Tibial nerve (tissue), 4 donors: ENCODE results near the gene OR2V2. TPM values are rescaled to one million over a fixed set of nuclear protein-coding genes. Genes with fewer than 3 reads are reported as not detected.
"Not testable (repeated sequence)": the region's sequence is repeated elsewhere in the genome, so short reads cannot be mapped to it uniquely, and the experiment has no call there.

Experiments used
- DNase-seq, 2 donors: peaks; one replicate each; pipeline ENCODE4 v3.0.0-alpha.2; 2019; ENCODE audit warnings: low spot score in 2 of 2
- H3K27ac ChIP-seq, 4 donors: fragments of 200-600 bp; sonication (generic) in 3 of 4; one replicate each; pipeline ENCODE4 v1.5.1; 2017 to 2019; ENCODE audit warnings: mild to moderate bottlenecking in 1 of 4
- H3K27me3 ChIP-seq, 2 donors: fragments of 200-600 bp; sonication (generic) in 1 of 2; one replicate each; pipeline versions ENCODE4 v1.5.1 to v1.6.0; 2017 to 2019
- H3K36me3 ChIP-seq, 3 donors: fragments of 200-600 bp; sonication (generic); one replicate each; pipeline ENCODE4 v1.5.1; 2018 to 2019
- H3K4me1 ChIP-seq, 4 donors: fragments of 200-600 bp; sonication (generic) in 3 of 4; one replicate each; pipeline ENCODE4 v1.5.1; 2017 to 2019
- H3K4me3 ChIP-seq, 4 donors: fragments of 200-600 bp; sonication (generic) in 3 of 4; one replicate each; pipeline ENCODE4 v1.5.1; 2017 to 2019; ENCODE audit warnings: mild to moderate bottlenecking in 1 of 4, moderate library complexity in 1 of 4
- H3K9me3 ChIP-seq, 4 donors: fragments of 200-600 bp; sonication (generic) in 3 of 4; one replicate each; pipeline ENCODE4 v1.5.1; 2017 to 2019
- EP300 ChIP-seq, 2 donors: sonication (generic); formaldehyde crosslinking; IDR thresholded peaks; one replicate each; pipeline ENCODE4 v1.6.1; 2017; ENCODE audit warnings: antibody characterized with exemption in 2 of 2, mild to moderate bottlenecking in 1 of 2
- POLR2A ChIP-seq, 2 donors: fragments of 450-650 bp; IDR thresholded peaks; one replicate each; pipeline ENCODE4 v1.6.1; 2017; ENCODE audit warnings: antibody characterized with exemption in 2 of 2, mild to moderate bottlenecking in 2 of 2, moderate library complexity in 2 of 2
- WGBS, 2 donors: methylation state at CpG; one replicate each; pipeline ENCODE4 v1.1.5; 2018; 5-methylcytosine and 5-hydroxymethylcytosine counted together
- total RNA-seq, 4 donors: library from RNA; depleted of rRNA; stranded (reverse); fragments of >200 nt; gene quantifications; one replicate each; pipeline ENCODE4 v1.1.0, GENCODE V29; 2016
- TF ChIP-seq, protein P1 (sequence below), 5 experiments: fragments of 200-600 bp in 3 of 5; fragments of 450-650 bp in 2 of 5; sonication (generic) in 3 of 5; IDR thresholded peaks; one replicate each; pipeline ENCODE4 v1.5.1; 2016 to 2019; ENCODE audit warnings: antibody characterized with exemption in 5 of 5, mild to moderate bottlenecking in 3 of 5, moderate library complexity in 2 of 5

Gene OR2V2
- total RNA-seq: not detected

DNA sequence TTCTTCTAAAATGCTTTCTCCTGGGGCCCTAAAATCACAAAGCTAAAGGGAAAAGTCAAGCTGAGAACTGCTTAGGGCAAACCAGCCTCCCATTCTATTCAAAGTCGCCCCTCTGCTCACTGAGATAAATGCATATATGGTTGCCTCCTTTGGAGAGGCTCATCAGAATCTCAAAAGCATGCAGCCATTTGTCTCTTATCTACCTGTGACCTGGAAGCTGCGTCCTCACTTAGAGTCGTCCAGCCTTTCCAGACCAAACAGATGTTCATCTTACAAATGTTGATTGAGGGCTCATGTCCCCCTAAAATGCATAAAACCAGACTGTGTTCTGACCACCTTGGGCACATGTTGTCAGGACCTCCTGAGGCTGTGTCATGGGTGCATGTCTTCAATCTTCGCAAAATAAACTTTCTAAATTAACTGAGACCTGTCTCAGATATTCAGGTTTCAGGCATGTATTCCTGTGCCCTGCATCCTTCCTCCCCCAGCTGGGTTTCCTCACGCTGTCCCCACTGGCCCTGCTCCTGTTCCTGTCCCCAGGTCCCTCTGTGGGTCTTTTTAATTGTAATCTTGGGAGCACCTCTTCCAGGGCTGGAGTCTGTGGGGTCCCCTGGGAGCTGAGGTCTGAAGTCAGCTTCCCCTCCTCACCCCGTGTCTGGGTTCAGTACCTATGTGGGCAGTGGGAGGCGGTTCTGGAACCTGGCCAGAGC lies at the start of gene OR2V2:
TSS of gene OR2V2 (plus strand) at position 660 of the 710 bp plus-strand sequence. CDS start 7,357 bp downstream, outside the sequence.
- not testable (repeated sequence) for H3K9me3 ChIP-seq, H3K4me1 ChIP-seq, DNase-seq, H3K4me3 ChIP-seq, H3K36me3 ChIP-seq, H3K27ac ChIP-seq
- peaks cover 0 to 35% of the 10 kb centered on the region in 2 donors for H3K27me3 ChIP-seq
- 47 to 51% methylated on average over 5 to 6 of the region's 7 CpGs for WGBS, 2 donors

DNA sequence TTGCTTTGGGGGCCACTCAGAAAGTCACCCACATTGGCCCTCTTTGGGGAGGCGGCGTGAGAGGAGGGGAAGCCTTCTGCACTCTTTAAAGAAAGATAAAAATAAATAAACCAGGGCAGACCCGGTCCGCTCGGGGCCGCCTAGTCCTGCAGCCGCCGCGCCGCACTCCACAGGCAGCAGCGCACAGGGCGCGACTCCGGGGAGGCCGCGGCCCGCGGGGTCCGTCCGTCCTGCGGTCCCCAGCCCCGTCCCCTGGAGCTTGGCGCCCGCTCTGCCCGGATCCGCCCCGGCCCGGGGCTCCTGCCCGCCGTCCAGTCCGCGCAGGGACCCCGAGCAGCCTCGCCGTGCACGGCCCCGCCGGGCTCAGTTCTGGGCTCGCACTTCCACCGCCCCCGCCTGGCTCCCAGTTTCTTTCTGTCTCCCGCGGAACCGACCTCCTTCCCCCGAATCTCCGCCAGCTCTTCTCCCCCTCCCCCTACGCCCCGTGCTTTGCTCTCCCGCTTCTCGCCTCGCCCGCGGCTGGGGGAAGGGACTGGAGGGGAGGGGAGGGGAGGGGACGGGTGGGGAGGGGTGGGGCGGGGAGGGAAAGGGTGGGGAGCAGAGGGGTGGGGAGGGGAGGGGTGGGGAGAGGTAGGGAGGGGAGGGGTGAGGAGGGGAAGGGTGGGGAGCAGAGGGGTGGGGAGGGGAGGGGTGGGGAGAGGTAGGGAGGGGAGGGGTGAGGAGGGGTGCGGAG lies 49.5 kb upstream of the OR2V2 start:
- not testable (repeated sequence) for H3K36me3 ChIP-seq, H3K4me1 ChIP-seq, H3K9me3 ChIP-seq, H3K27ac ChIP-seq, DNase-seq
- Histone ChIP-seq H3K4me3 (peak overlapping the region in 1 of 4 donors; percentile 12), H3K27me3 (peaks cover 3 to 20% of the 10 kb centered on the region in 2 donors)
- WGBS, 2 donors: no CpG with 5 or more reads among the region's 56 CpGs

DNA sequence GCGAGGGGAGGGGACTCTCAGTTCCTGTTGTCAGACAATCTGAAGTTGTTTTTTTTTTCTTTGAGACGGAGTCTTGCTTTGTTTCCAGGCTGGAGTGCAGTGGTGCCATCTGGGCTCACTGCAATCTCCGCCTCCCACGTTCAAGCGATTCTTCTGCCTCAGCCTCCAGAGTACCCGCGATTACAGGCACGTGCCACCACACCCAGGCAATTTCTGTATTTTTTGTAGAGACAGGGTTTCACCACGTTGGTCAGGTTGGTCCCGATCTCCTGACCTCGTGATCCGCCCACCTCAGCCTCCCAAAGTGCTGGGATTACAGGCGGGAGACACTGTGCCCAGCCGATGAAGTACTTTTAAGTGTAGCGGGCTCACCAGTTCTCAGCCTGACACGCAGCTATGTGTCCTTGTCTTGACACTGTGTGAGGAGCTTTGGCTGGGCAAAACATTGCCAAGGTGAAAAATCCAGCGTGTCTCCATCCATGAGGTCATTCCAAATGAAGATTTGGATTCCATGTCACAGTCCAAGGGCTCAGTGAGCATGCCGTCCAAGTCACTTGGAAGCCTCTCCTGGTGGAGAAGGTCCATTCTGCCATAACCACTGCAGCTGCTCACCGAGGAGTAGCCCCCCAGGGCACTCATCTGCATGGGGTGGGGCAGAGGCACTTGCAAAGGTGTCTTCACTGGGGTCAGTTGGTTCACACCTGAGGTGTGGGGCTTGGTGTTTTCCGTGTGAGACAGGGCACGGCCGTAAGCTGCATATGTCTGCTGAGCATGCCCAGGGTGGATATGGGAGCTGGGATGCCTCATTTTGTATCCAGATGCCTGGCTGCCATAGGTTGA lies 48.4 kb upstream of the OR2V2 start:
- H3K4me1 ChIP-seq: peaks cover 0 to 5% (median 2%) of the 10 kb centered on the region in 4 donors
- no peaks in the 10 kb centered on the region for H3K36me3 ChIP-seq
- no peak overlapping the region for H3K27ac ChIP-seq
- no peak for TF ChIP-seq POLR2A (IDR thresholded peaks at IDR 0.05)
- no peak for TF ChIP-seq EP300 (IDR thresholded peaks at IDR 0.05)
- TF ChIP-seq, protein P1, sequence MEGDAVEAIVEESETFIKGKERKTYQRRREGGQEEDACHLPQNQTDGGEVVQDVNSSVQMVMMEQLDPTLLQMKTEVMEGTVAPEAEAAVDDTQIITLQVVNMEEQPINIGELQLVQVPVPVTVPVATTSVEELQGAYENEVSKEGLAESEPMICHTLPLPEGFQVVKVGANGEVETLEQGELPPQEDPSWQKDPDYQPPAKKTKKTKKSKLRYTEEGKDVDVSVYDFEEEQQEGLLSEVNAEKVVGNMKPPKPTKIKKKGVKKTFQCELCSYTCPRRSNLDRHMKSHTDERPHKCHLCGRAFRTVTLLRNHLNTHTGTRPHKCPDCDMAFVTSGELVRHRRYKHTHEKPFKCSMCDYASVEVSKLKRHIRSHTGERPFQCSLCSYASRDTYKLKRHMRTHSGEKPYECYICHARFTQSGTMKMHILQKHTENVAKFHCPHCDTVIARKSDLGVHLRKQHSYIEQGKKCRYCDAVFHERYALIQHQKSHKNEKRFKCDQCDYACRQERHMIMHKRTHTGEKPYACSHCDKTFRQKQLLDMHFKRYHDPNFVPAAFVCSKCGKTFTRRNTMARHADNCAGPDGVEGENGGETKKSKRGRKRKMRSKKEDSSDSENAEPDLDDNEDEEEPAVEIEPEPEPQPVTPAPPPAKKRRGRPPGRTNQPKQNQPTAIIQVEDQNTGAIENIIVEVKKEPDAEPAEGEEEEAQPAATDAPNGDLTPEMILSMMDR (IDR thresholded peaks at IDR 0.05): no peak
- peaks cover 3 to 20% of the 10 kb centered on the region in 2 donors for H3K27me3 ChIP-seq
- H3K4me3 ChIP-seq: no peak overlapping the region
- no peak for DNase-seq
- WGBS, 2 donors: 21 to 28% methylated on average over 20 to 21 of the region's 22 CpGs
- peaks cover 0 to 3% (median 0%) of the 10 kb centered on the region in 4 donors for H3K9me3 ChIP-seq

DNA sequence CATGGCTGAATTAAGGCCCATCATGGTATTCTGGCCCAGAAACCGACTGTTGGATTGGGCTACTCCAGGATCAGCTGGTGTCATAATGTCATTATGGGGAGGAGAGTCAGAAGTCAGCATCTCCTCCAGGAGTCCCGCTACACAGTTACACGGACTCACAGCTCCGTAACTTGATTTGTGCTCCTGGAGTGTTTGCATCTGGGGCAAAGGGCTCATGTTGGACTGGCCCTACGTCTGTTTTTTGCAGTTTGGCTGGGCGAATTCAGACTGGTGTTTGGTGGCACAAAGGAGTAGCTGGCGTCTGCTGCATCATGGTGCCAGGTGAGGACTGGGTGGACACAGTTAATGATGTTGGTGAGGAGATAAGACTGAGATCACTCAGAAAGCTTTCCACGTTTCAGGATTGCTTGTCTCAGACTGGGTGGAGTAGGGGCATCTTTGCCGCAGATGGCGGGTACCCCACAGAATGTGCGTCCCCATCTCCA lies 47.7 kb upstream of the OR2V2 start:
- TF ChIP-seq, protein P1 (IDR thresholded peaks at IDR 0.05): no peak
- TF ChIP-seq EP300 (IDR thresholded peaks at IDR 0.05): no peak
- TF ChIP-seq POLR2A (IDR thresholded peaks at IDR 0.05): no peak

GRCh38 chr5:181100121-181100875 lies 47.1 kb upstream of the OR2V2 start:
- no peak overlapping the region for H3K4me3 ChIP-seq
- peaks cover 0 to 5% (median 2%) of the 10 kb centered on the region in 4 donors for H3K4me1 ChIP-seq
- TF ChIP-seq EP300 (IDR thresholded peaks at IDR 0.05): no peak
- TF ChIP-seq POLR2A (IDR thresholded peaks at IDR 0.05): no peak
- TF ChIP-seq, protein P1 (IDR thresholded peaks at IDR 0.05): no peak
- 5 to 7% methylated on average over 21 to 43 of the region's 62 CpGs for WGBS, 2 donors
- no peaks in the 10 kb centered on the region for H3K36me3 ChIP-seq
- peaks cover 0 to 3% (median 0%) of the 10 kb centered on the region in 4 donors for H3K9me3 ChIP-seq
- no peak for DNase-seq
- H3K27me3 ChIP-seq: peaks cover 3 to 23% of the 10 kb centered on the region in 2 donors
- H3K27ac ChIP-seq: no peak overlapping the region

More for the DNA sequence above, 47.7 kb upstream of the OR2V2 start:
- H3K36me3 ChIP-seq: no peaks in the 10 kb centered on the region
- peaks cover 3 to 20% of the 10 kb centered on the region in 2 donors for H3K27me3 ChIP-seq
- H3K4me3 ChIP-seq: no peak overlapping the region
- no peak for DNase-seq
- 56 to 57% methylated on average over 11 of the region's 11 CpGs for WGBS, 2 donors
- peaks cover 0 to 5% (median 2%) of the 10 kb centered on the region in 4 donors for H3K4me1 ChIP-seq
- peaks cover 0 to 3% (median 0%) of the 10 kb centered on the region in 4 donors for H3K9me3 ChIP-seq
- no peak overlapping the region for H3K27ac ChIP-seq

GRCh38 chr5:181101030-181101641 lies 46.2 kb upstream of the OR2V2 start:
- not testable (repeated sequence) for H3K27ac ChIP-seq, H3K36me3 ChIP-seq, DNase-seq, H3K4me3 ChIP-seq, H3K9me3 ChIP-seq, H3K4me1 ChIP-seq
- no CpG with 5 or more reads among the region's 54 CpGs for WGBS, 2 donors
- H3K27me3 ChIP-seq: peaks cover 3 to 26% of the 10 kb centered on the region in 2 donors

DNA sequence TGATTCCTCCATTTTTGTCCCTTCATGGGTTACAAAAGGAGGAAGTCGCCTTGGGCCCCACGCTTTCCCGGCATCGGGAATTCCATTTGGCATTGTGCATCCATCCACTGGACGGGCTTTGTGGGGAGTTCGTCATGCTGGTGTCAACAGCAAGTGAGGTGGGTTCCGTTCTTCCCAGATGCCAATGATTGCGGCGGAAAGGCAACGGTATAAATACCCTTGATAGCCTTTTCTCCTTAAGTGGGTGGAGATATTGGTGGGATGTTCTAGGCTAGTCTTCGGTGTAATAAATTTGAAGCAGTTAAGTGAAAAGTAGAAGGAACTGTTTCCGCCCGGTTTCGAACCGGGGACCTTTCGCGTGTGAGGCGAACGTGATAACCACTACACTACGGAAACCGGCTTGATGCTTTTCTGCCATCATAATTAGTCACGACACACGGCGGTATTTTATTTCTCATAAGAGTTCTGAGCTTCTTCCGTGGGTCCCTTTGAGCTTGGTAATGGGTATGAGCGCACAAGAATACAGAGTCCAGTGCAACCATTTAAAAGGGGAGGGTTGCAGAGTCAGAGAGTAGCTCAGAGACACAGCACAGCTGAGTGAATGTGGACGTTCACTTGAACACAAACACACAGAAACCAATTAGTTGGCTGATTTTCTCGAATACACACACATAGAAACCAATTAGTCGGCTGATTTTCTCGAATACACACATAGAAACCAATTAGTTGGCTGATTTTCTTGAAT lies 45.3 kb upstream of the OR2V2 start:
- not testable (repeated sequence) for H3K27ac ChIP-seq, H3K4me1 ChIP-seq, H3K9me3 ChIP-seq, H3K36me3 ChIP-seq, H3K4me3 ChIP-seq, DNase-seq
- H3K27me3 ChIP-seq: peaks cover 3 to 31% of the 10 kb centered on the region in 2 donors
- WGBS, 2 donors: no CpG with 5 or more reads among the region's 30 CpGs

DNA sequence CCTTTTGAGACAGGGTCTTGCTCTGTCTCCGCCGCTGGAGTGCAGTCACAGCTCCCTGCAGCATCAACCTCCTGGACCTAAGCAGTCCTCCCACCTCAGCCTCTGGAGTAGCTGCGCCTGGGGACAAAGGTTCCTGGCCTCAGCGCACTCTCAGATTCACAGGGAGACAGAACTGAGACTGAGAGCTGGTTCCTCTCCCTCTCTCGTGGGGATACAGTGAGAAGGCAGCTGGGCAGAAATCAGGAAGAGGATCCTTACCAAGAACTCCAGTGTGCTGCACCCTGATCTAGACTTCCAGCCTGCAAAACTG lies 43.2 kb upstream of the OR2V2 start:
- DNase-seq, H3K4me3 ChIP-seq, H3K36me3 ChIP-seq, H3K4me1 ChIP-seq, H3K27ac ChIP-seq, H3K9me3 ChIP-seq: not testable (repeated sequence)
- 6 to 8% methylated on average over 5 of the region's 5 CpGs for WGBS, 2 donors
- H3K27me3 ChIP-seq: peaks cover 3 to 44% of the 10 kb centered on the region in 2 donors
